Esophagus squamous epithelium (tissue), 5 donors: ENCODE data around the gene SLC16A11. TPM values are rescaled to one million over a fixed set of nuclear protein-coding genes. Genes with fewer than 3 reads are reported as not detected.
A peak's percentile ranks its signal among the peaks of the same experiment; 100 is the strongest.

Experiments used
- DNase-seq: peaks from one replicate; lab custom pipeline; 2025; lab: John Stamatoyannopoulos, UW
- H3K27ac ChIP-seq, 4 donors: fragments of 200-600 bp; sonication (generic); one replicate each; pipeline ENCODE4 v1.5.1; 2016 to 2019; ENCODE audit warnings: mild to moderate bottlenecking in 1 of 4
- H3K27me3 ChIP-seq, 4 donors: fragments of 200-600 bp; sonication (generic); 1 replicate in 3 of 4; 2 replicates in 1 of 4; pipeline versions ENCODE4 v1.5.1 to v1.6.0; 2017 to 2021; ENCODE audit warnings: antibody characterized with exemption in 1 of 4
- H3K36me3 ChIP-seq, 3 donors: fragments of 200-600 bp; sonication (generic); one replicate each; pipeline ENCODE4 v1.5.1; 2016 to 2019
- H3K4me1 ChIP-seq, 3 donors: fragments of 200-600 bp; sonication (generic); one replicate each; pipeline ENCODE4 v1.5.1; 2017 to 2019
- H3K4me3 ChIP-seq, 4 donors: fragments of 200-600 bp; sonication (generic); 1 replicate in 3 of 4; 2 replicates in 1 of 4; pipeline ENCODE4 v1.5.1; 2016 to 2019; ENCODE audit warnings: mild to moderate bottlenecking in 2 of 4, moderate library complexity in 1 of 4
- H3K9me3 ChIP-seq, 3 donors: fragments of 200-600 bp; sonication (generic); one replicate each; pipeline ENCODE4 v1.5.1; 2016 to 2019
- CTCF ChIP-seq, 6 experiments: fragments of 450-650 bp in 4 of 6; fragments of 200-600 bp in 2 of 6; sonication (generic) in 2 of 6; IDR thresholded peaks; one replicate each; pipeline ENCODE4 v1.5.1; 2016 to 2019; ENCODE audit warnings: antibody characterized with exemption in 6 of 6, mild to moderate bottlenecking in 4 of 6, moderate library complexity in 4 of 6
- POLR2A ChIP-seq, 4 donors: fragments of 450-650 bp; IDR thresholded peaks; one replicate each; pipeline ENCODE4 v1.6.1; 2017; ENCODE audit warnings: antibody characterized with exemption in 4 of 4, mild to moderate bottlenecking in 4 of 4, moderate library complexity in 3 of 4
- WGBS, 2 donors: methylation state at CpG; one replicate each; pipeline ENCODE4 v1.1.5; 2018; 5-methylcytosine and 5-hydroxymethylcytosine counted together
- intact Hi-C: fragments of 100-400 bp; cut with DNase I; formaldehyde crosslinking; loops from one replicate; pipeline ENCODE4 v1.15.0; 2022
- total RNA-seq, 4 donors: library from RNA; depleted of rRNA; stranded (reverse); fragments of >200 nt; gene quantifications; one replicate each; pipeline ENCODE4 v1.1.0, GENCODE V29; 2016
- donor health status: DM: yes; HTN: yes; CAD: no.

SLC16A11 gene
- total RNA-seq, 4 donors from 2014 or later, result 0.56 to 2.1 (median 0.72) TPM; not detected in 1

DNA sequence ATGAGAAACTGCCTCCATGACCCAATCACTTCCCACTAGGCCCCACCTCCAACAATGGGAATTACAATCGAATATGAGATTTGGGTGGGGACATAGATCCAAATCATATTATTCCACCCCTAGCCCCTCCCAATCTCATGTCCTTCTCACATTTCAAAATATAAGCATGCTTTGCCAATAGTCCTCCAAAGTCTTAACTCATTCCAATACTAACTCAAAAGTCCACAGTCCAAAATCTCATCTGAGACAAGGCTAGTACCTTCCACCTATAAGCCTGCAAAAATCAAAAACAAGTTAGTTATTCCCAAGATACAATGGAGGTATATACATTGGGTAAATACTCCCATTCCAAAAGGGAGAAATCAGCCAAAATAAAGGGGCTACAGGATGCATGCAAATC lies 23.3 kb upstream of the SLC16A11 start:
- WGBS, 2 donors, result 68 to 71% methylated on average over 1 of the region's 1 CpG
- Histone ChIP-seq H3K9me3 (peaks cover 0 to 14% (median 9%) of the 10 kb centered on the region in 3 donors), H3K4me3 (no peak overlapping the region), H3K27me3 (no peaks in the 10 kb centered on the region), H3K27ac (no peak overlapping the region), H3K36me3 (no peaks in the 10 kb centered on the region), H3K4me1 (peaks cover 0 to 9% (median 0%) of the 10 kb centered on the region in 3 donors)
- intact Hi-C loops, result no loop called here
- no peak for DNase-seq
- no peak for TF ChIP-seq POLR2A (IDR thresholded peaks at IDR 0.05)
- no peak for TF ChIP-seq CTCF (IDR thresholded peaks at IDR 0.05)

GRCh38 chr17:7064261-7064660 lies 20.4 kb upstream of the SLC16A11 start:
- TF ChIP-seq POLR2A (IDR thresholded peaks at IDR 0.05) (no peak), CTCF (IDR thresholded peaks at IDR 0.05) (no peak)
- H3K27me3 ChIP-seq, result no peaks in the 10 kb centered on the region
- no peak for DNase-seq
- no peak overlapping the region for H3K4me3 ChIP-seq
- intact Hi-C loops, result no loop called here
- no peak overlapping the region for H3K27ac ChIP-seq
- H3K4me1 ChIP-seq, result peaks cover 0 to 29% (median 3%) of the 10 kb centered on the region in 3 donors
- H3K9me3 ChIP-seq, result peaks cover 0 to 14% (median 9%) of the 10 kb centered on the region in 3 donors
- no peaks in the 10 kb centered on the region for H3K36me3 ChIP-seq
- 33 to 36% methylated on average over 3 of the region's 4 CpGs for WGBS, 2 donors

DNA sequence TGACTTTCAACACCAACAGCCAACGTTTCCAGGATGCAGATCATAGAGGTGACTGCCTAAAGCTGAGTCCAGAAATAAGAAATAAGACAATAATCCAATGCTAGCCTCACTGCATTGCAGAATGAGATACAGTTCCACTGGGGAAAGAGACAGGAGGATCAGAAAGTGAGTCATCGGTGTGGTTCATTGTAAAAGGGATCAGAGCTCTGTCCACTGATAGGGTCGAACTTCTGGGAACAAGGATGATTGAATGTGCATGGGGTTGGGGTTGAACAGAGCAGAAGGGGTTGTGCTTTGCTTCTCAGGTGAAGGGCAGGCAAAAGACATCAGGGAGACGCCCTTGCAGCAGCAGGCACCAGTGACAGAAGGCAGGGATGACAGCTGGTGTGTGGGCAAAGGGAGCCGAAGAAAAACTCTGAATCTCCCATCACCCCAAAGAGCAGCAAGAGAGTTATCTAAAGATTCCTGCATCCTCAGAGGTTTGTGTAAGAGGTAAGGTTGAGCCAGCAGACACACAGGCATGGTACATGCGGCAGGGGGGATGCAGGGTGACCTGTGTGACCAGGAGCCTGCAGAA lies 19.7 kb upstream of the SLC16A11 start:
- Histone ChIP-seq H3K4me3 (no peak overlapping the region), H3K36me3 (no peaks in the 10 kb centered on the region), H3K27ac (no peak overlapping the region), H3K27me3 (no peaks in the 10 kb centered on the region), H3K4me1 (peaks cover 0 to 35% (median 7%) of the 10 kb centered on the region in 3 donors), H3K9me3 (peaks cover 0 to 11% (median 9%) of the 10 kb centered on the region in 3 donors)
- intact Hi-C loops, result no loop called here
- no peak for DNase-seq
- WGBS, 2 donors, result 51 to 65% methylated on average over 6 of the region's 6 CpGs
- TF ChIP-seq CTCF (IDR thresholded peaks at IDR 0.05) (no peak), POLR2A (IDR thresholded peaks at IDR 0.05) (no peak)

GRCh38 chr17:7060165-7060891 lies 16.4 kb upstream of the SLC16A11 start:
- TF ChIP-seq POLR2A (IDR thresholded peaks at IDR 0.05) (no peak), CTCF (IDR thresholded peaks at IDR 0.05) (no peak)
- Histone ChIP-seq H3K9me3 (no peaks in the 10 kb centered on the region), H3K27ac (peak overlapping the region; percentile 59 to 86 (median 80)), H3K27me3 (no peaks in the 10 kb centered on the region), H3K36me3 (no peaks in the 10 kb centered on the region), H3K4me1 (peaks cover 0 to 39% (median 7%) of the 10 kb centered on the region in 3 donors), H3K4me3 (peak overlapping the region in 1 of 4 donors; percentile 19)
- 3 to 31% methylated on average over 6 of the region's 6 CpGs for WGBS, 2 donors
- DNase-seq, result no peak
- intact Hi-C loops, result no loop called here

- no peaks in the 10 kb centered on the region for H3K9me3 ChIP-seq
- TF ChIP-seq POLR2A (IDR thresholded peaks at IDR 0.05), result no peak
- TF ChIP-seq CTCF (IDR thresholded peaks at IDR 0.05), result no peak
- no peak for DNase-seq
- no peaks in the 10 kb centered on the region for H3K27me3 ChIP-seq
- peaks cover 0 to 39% (median 7%) of the 10 kb centered on the region in 3 donors for H3K4me1 ChIP-seq
- WGBS, 2 donors, result 40 to 41% methylated on average over 7 of the region's 7 CpGs
- intact Hi-C loops, result no loop called here
- no peak overlapping the region for H3K4me3 ChIP-seq
- peak overlapping the region; percentile 53 to 84 (median 65) for H3K27ac ChIP-seq
- no peaks in the 10 kb centered on the region for H3K36me3 ChIP-seq
These were observed 15.0 kb upstream of the SLC16A11 start for GRCh38 chr17:7058831-7059447.
